Neural progenitor cell (in vitro differentiated cells): ENCODE data around the gene RSPO1. TPM values are rescaled to one million over a fixed set of nuclear protein-coding genes. Genes with fewer than 3 reads are reported as not detected.

ENCODE experiments used
- DNase-seq: peaks from one replicate; pipeline ENCODE4 v3.0.0-alpha.2; 2016; ENCODE audit warnings: low spot score
- H2AFZ ChIP-seq: fragments of 200-600 bp; sonication (generic); replicated peaks from 2 replicates; pipeline ENCODE4 v1.6.1; 2016; ENCODE audit warnings: antibody characterized with exemption
- H3F3A ChIP-seq: fragments of 200-600 bp; sonication (generic); 2 replicates; pipeline ENCODE4 v1.6.1; 2016; ENCODE audit warnings: antibody characterized with exemption, low read depth
- H3K27ac ChIP-seq: fragments of 200-600 bp; sonication (generic); 2 replicates; pipeline ENCODE4 v1.5.1; 2016; ENCODE audit warnings: mild to moderate bottlenecking
- H3K27me3 ChIP-seq: fragments of 200-600 bp; sonication (generic); 2 replicates; pipeline ENCODE4 v1.6.1; 2016; ENCODE audit warnings: mild to moderate bottlenecking, moderate library complexity
- H3K36me3 ChIP-seq: fragments of 200-600 bp; sonication (generic); 2 replicates; pipeline ENCODE4 v1.5.1; 2016
- H3K4me1 ChIP-seq: fragments of 200-600 bp; sonication (generic); 2 replicates; pipeline ENCODE4 v1.6.1; 2016; ENCODE audit warnings: mixed run types
- H3K4me2 ChIP-seq: fragments of 200-600 bp; sonication (generic); 2 replicates; pipeline ENCODE4 v1.6.1; 2016
- H3K4me3 ChIP-seq: fragments of 200-600 bp; sonication (generic); 2 replicates; pipeline ENCODE4 v1.5.1; 2016
- H3K79me2 ChIP-seq: fragments of 200-600 bp; sonication (generic); 2 replicates; pipeline ENCODE4 v1.6.1; 2016; ENCODE audit warnings: low read depth
- H3K9ac ChIP-seq: fragments of 200-600 bp; sonication (generic); 2 replicates; pipeline ENCODE4 v1.6.1; 2016
- H3K9me3 ChIP-seq: fragments of 200-600 bp; sonication (generic); 2 replicates; pipeline ENCODE4 v1.5.1; 2016; ENCODE audit warnings: low read depth
- H4K20me1 ChIP-seq: fragments of 200-600 bp; sonication (generic); 2 replicates; pipeline ENCODE4 v1.6.1; 2016; ENCODE audit warnings: low read depth
- H3K27ac Mint-ChIP-seq: 3 replicates; pipeline ENCODE4 v1.8.0; 2021; ENCODE audit warnings: mixed read lengths
- H3K27me3 Mint-ChIP-seq: 2 replicates; pipeline ENCODE4 v1.8.0; 2022; ENCODE audit warnings: low read depth, mild to moderate bottlenecking, inconsistent platforms, moderate library complexity, mixed read lengths; ENCODE audit not compliant: insufficient read depth
- H3K36me3 Mint-ChIP-seq: 3 replicates; pipeline ENCODE4 v1.8.0; 2021; ENCODE audit warnings: mixed read lengths
- H3K4me1 Mint-ChIP-seq: 3 replicates; pipeline ENCODE4 v1.8.0; 2021; ENCODE audit warnings: mixed read lengths
- H3K4me3 Mint-ChIP-seq: 3 replicates; pipeline ENCODE4 v1.8.0; 2021; ENCODE audit warnings: mild to moderate bottlenecking, moderate library complexity, mixed read lengths
- H3K9me3 Mint-ChIP-seq: 3 replicates; pipeline ENCODE4 v1.8.0; 2020; ENCODE audit warnings: mixed read lengths
- CTCF ChIP-seq: fragments of 200-600 bp; sonication (generic); IDR thresholded peaks from 2 replicates; pipeline ENCODE4 v1.5.1; 2017; ENCODE audit warnings: antibody characterized with exemption, mild to moderate bottlenecking
- EZH2 ChIP-seq: fragments of 200-600 bp; sonication (generic); IDR thresholded peaks from 2 replicates; pipeline ENCODE4 v1.6.1; 2017; ENCODE audit warnings: antibody characterized with exemption, mild to moderate bottlenecking, moderate library complexity
- EZH2phosphoT487 ChIP-seq: fragments of 200-600 bp; sonication (generic); IDR thresholded peaks from 2 replicates; pipeline ENCODE4 v1.6.1; 2017; ENCODE audit warnings: antibody characterized with exemption
- total RNA-seq: library from RNA; depleted of rRNA; stranded (reverse); fragments of >200 nt; gene quantifications from 2 replicates; pipeline ENCODE4 v1.2.3, GENCODE V29; 2015; ENCODE audit warnings: low replicate concordance

The RSPO1 gene
- total RNA-seq, 1 donor from 2014 or later = 0.67 TPM

- H3K27me3 Mint-ChIP-seq = peaks cover 19% of the 10 kb centered on the region
- no peaks in the 10 kb centered on the region for H3K9me3 ChIP-seq
- H3K4me3 ChIP-seq = no peak overlapping the region
- H3K9me3 Mint-ChIP-seq = no peaks in the 10 kb centered on the region
- H3K9ac ChIP-seq = no peak overlapping the region
- peaks cover 22% of the 10 kb centered on the region for H3K36me3 Mint-ChIP-seq
- TF ChIP-seq EZH2 = no peak
- TF ChIP-seq CTCF = no peak
- no peak for TF ChIP-seq EZH2phosphoT487
- H3K27ac ChIP-seq = no peak overlapping the region
- H3K36me3 ChIP-seq = no peaks in the 10 kb centered on the region
- no peaks in the 10 kb centered on the region for H3K4me1 ChIP-seq
- no peak overlapping the region for H3K4me2 ChIP-seq
- no peaks in the 10 kb centered on the region for H4K20me1 ChIP-seq
- no peaks in the 10 kb centered on the region for H3K79me2 ChIP-seq
- peaks cover 97% of the 10 kb centered on the region for H3K27me3 ChIP-seq
- H3K4me1 Mint-ChIP-seq = no peaks in the 10 kb centered on the region
- no peak overlapping the region for H3K27ac Mint-ChIP-seq
- no peaks in the 10 kb centered on the region for H3F3A ChIP-seq
- H2AFZ ChIP-seq = no peak overlapping the region
- DNase-seq = no peak
- no peak overlapping the region for H3K4me3 Mint-ChIP-seq
These were observed 20.6 kb downstream of the RSPO1 start for GRCh38 chr1:37614105-37614504.

- H2AFZ ChIP-seq = no peak overlapping the region
- H3K4me2 ChIP-seq = no peak overlapping the region
- no peaks in the 10 kb centered on the region for H3K36me3 ChIP-seq
- no peaks in the 10 kb centered on the region for H3K9me3 ChIP-seq
- TF ChIP-seq CTCF (no peak), EZH2phosphoT487 (no peak), EZH2 (no peak)
- H3K27me3 ChIP-seq = peaks cover 98% of the 10 kb centered on the region
- Mint-ChIP-seq H3K27ac (no peak overlapping the region), H3K9me3 (no peaks in the 10 kb centered on the region), H3K27me3 (peaks cover 12% of the 10 kb centered on the region), H3K4me3 (no peak overlapping the region), H3K4me1 (no peaks in the 10 kb centered on the region), H3K36me3 (peaks cover 12% of the 10 kb centered on the region)
- H4K20me1 ChIP-seq = no peaks in the 10 kb centered on the region
- no peak for DNase-seq
- no peaks in the 10 kb centered on the region for H3F3A ChIP-seq
- H3K79me2 ChIP-seq = no peaks in the 10 kb centered on the region
- no peaks in the 10 kb centered on the region for H3K4me1 ChIP-seq
- H3K4me3 ChIP-seq = no peak overlapping the region
- H3K9ac ChIP-seq = no peak overlapping the region
- H3K27ac ChIP-seq = no peak overlapping the region
These were observed 22.5 kb downstream of the RSPO1 start for GRCh38 chr1:37612186-37612585.

GRCh38 chr1:37609994-37610393, 24.7 kb downstream of the RSPO1 start:
- H3K27me3 ChIP-seq = peaks cover 96% of the 10 kb centered on the region
- TF ChIP-seq EZH2phosphoT487 (no peak), CTCF (no peak), EZH2 (no peak)

More at GRCh38 chr1:37609994-37610393, 24.7 kb downstream of the RSPO1 start:
- Histone ChIP-seq H3F3A (no peaks in the 10 kb centered on the region), H3K4me3 (no peak overlapping the region), H3K4me1 (no peaks in the 10 kb centered on the region), H2AFZ (no peak overlapping the region), H4K20me1 (no peaks in the 10 kb centered on the region), H3K9ac (no peak overlapping the region), H3K27ac (no peak overlapping the region), H3K9me3 (no peaks in the 10 kb centered on the region), H3K4me2 (no peak overlapping the region), H3K36me3 (no peaks in the 10 kb centered on the region), H3K79me2 (no peaks in the 10 kb centered on the region)
- Mint-ChIP-seq H3K9me3 (no peaks in the 10 kb centered on the region), H3K36me3 (peaks cover 5% of the 10 kb centered on the region), H3K4me1 (no peaks in the 10 kb centered on the region), H3K4me3 (no peak overlapping the region), H3K27ac (no peak overlapping the region), H3K27me3 (peaks cover 8% of the 10 kb centered on the region)
- DNase-seq = no peak
